HG03521 (cell line): Measurements from ENCODE around the gene PLXNC1.

Experiments
- ATAC-seq: cut with Tn5 transposase; IDR thresholded peaks from one replicate; pipeline ENCODE4 v1.9.1; 2021; ENCODE audit warnings: mild to moderate bottlenecking, moderate library complexity; ENCODE audit not compliant: unreplicated experiment

PLXNC1 gene

GRCh38 chr12:94229902-94230301 is 81.5 kb downstream of the PLXNC1 start:
- ATAC-seq = no peak

GRCh38 chr12:94230357-94230905 is 82.1 kb downstream of the PLXNC1 start:
- ATAC-seq = no peak

GRCh38 chr12:94231709-94232108 is 83.3 kb downstream of the PLXNC1 start:
- ATAC-seq = no peak

- no peak for ATAC-seq
Observed at GRCh38 chr12:94235848-94236247, 87.5 kb downstream of the PLXNC1 start.

- no peak for ATAC-seq
Observed at GRCh38 chr12:94239332-94239993, 91.1 kb downstream of the PLXNC1 start.

- peak; percentile 89 for ATAC-seq
Observed at GRCh38 chr12:94240171-94240570, 91.8 kb downstream of the PLXNC1 start.

GRCh38 chr12:94242901-94243300 is 94.5 kb downstream of the PLXNC1 start:
- no peak for ATAC-seq

- peak; percentile 38 for ATAC-seq
Observed at GRCh38 chr12:94244165-94245133, 96.1 kb downstream of the PLXNC1 start.

GRCh38 chr12:94245631-94246383 is 97.4 kb downstream of the PLXNC1 start:
- ATAC-seq = no peak

- no peak for ATAC-seq
Observed at GRCh38 chr12:94247246-94247645, 98.9 kb downstream of the PLXNC1 start.

GRCh38 chr12:94248582-94248981 is 100.2 kb downstream of the PLXNC1 start:
- no peak for ATAC-seq

GRCh38 chr12:94250130-94250529 is 101.8 kb downstream of the PLXNC1 start:
- ATAC-seq = no peak

- no peak for ATAC-seq
Observed at GRCh38 chr12:94254270-94254669, 105.9 kb downstream of the PLXNC1 start.

- ATAC-seq = no peak
Observed at GRCh38 chr12:94255006-94255405, 106.6 kb downstream of the PLXNC1 start.

GRCh38 chr12:94255428-94255827 is 107.1 kb downstream of the PLXNC1 start:
- ATAC-seq = no peak

- ATAC-seq = peak; percentile 58
Observed at GRCh38 chr12:94258593-94258992, 110.2 kb downstream of the PLXNC1 start.

GRCh38 chr12:94260017-94260416 is 111.6 kb downstream of the PLXNC1 start:
- ATAC-seq = no peak

- ATAC-seq = no peak
Observed at GRCh38 chr12:94260717-94261116, 112.3 kb downstream of the PLXNC1 start.

GRCh38 chr12:94261119-94261518 is 112.7 kb downstream of the PLXNC1 start:
- no peak for ATAC-seq

- no peak for ATAC-seq
Observed at GRCh38 chr12:94261786-94262185, 113.4 kb downstream of the PLXNC1 start.
